DND-41 (cell line): ENCODE data around the gene CBX5.

Experiments
- ATAC-seq: fragments of 200-7000 bp; cut with Tn5 transposase; 3 replicates; pipeline ENCODE4 v1.9.1; 2021; ENCODE audit warnings: low read depth; ENCODE audit not compliant: insufficient read depth
- DNase-seq: peaks from one replicate; pipeline ENCODE4 v3.0.0-alpha.2; 2020
- H2AFZ ChIP-seq: 2 replicates; pipeline ENCODE4 v1.6.0; 2012; ENCODE audit warnings: low read depth, low read length
- H3K27ac ChIP-seq: 2 replicates; pipeline ENCODE4 v1.5.1; 2012; ENCODE audit warnings: low read length, inconsistent platforms
- H3K27me3 ChIP-seq: fragments of 200-600 bp; sonication (generic); 2 replicates; pipeline ENCODE4 v1.6.0; 2012; ENCODE audit warnings: low read length, mild to moderate bottlenecking, inconsistent platforms; ENCODE audit not compliant: insufficient read depth, poor library complexity
- H3K36me3 ChIP-seq: 2 replicates; pipeline ENCODE4 v1.5.1; 2012; ENCODE audit warnings: low read length, inconsistent platforms; ENCODE audit not compliant: insufficient read depth
- H3K4me1 ChIP-seq: 2 replicates; pipeline ENCODE4 v1.5.1; 2012; ENCODE audit warnings: mild to moderate bottlenecking, low read length; ENCODE audit not compliant: insufficient read depth
- H3K4me2 ChIP-seq: 2 replicates; pipeline ENCODE4 v1.6.0; 2012; ENCODE audit warnings: mild to moderate bottlenecking, moderate library complexity, low read length, inconsistent platforms; ENCODE audit not compliant: insufficient read depth
- H3K4me3 ChIP-seq, 2 experiments: fragments of 200-600 bp in 1 of 2; shearing (Covaris generic) in 1 of 2; 2 replicates each; pipeline ENCODE4 v1.5.1; 2012 to 2016; ENCODE audit warnings: inconsistent platforms in 2 of 2, low read length in 2 of 2, mild to moderate bottlenecking in 2 of 2, low read depth in 1 of 2, moderate library complexity in 1 of 2
- H3K79me2 ChIP-seq: 2 replicates; pipeline ENCODE4 v1.6.0; 2012; ENCODE audit warnings: low read length, inconsistent platforms; ENCODE audit not compliant: insufficient read depth
- H3K9ac ChIP-seq: 2 replicates; pipeline ENCODE4 v1.6.0; 2012; ENCODE audit warnings: low read depth, mild to moderate bottlenecking, inconsistent platforms, low read length, moderate library complexity
- H3K9me3 ChIP-seq: 2 replicates; pipeline ENCODE4 v1.5.1; 2012; ENCODE audit warnings: low read length, moderate library complexity, mild to moderate bottlenecking, inconsistent platforms; ENCODE audit not compliant: insufficient read depth, severe bottlenecking
- H4K20me1 ChIP-seq: 2 replicates; pipeline ENCODE4 v1.6.0; 2012; ENCODE audit warnings: low read length; ENCODE audit not compliant: insufficient read depth
- CTCF ChIP-seq: IDR thresholded peaks from 2 replicates; pipeline ENCODE4 v1.5.1; 2012; ENCODE audit warnings: borderline replicate concordance, low read length, moderate library complexity, mild to moderate bottlenecking; ENCODE audit not compliant: poor library complexity, severe bottlenecking; ENCODE audit errors: extremely low read depth
- EZH2 ChIP-seq: IDR thresholded peaks from 3 replicates; pipeline ENCODE4 v1.6.1; 2012; ENCODE audit warnings: borderline replicate concordance, low read depth, mild to moderate bottlenecking, moderate library complexity, low read length, inconsistent platforms; ENCODE audit not compliant: severe bottlenecking

CBX5 gene

DNA sequence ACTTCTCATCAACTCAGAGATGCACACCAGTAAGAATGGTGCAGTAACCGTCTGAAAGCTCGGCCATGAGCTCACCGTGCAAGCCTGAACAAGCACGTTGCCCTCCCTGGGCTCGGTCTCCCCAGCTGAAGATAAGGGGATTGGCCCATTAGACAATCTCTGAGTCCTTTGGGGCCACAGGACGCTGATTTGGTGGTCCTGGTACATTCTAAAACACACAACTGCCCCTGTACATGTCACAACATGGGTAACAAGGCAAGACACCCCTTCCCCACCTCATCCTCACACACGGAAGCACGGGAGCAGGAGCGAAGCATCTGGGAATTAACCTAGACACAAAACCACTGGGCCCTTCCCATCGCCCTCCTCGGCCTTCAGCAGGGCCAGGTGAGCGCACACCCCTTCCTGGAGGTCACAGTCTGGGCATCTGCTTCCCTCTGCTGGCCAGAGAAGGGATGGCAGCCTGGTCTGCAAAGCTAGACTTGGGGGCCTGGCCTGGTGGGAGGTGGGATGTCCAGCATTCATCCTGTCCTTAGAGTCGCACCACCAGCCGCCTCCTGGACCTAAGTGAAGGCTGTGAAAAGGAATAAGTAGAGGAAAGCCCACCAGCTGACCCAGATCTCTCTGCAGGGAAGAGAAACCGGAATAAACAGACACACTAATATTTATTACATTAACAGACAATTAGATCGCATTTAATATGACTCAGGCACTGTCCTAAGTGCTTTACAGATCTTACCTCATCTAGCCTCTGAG, 72.2 kb downstream of the CBX5 start:
- Histone ChIP-seq H3K9ac (no peak overlapping the region), H3K4me1 (no peaks in the 10 kb centered on the region), H3K27me3 (peaks cover 17% of the 10 kb centered on the region), H3K27ac (no peak overlapping the region), H3K9me3 (no peaks in the 10 kb centered on the region), H3K4me2 (no peak overlapping the region), H2AFZ (no peak overlapping the region), H3K79me2 (no peaks in the 10 kb centered on the region), H3K4me3 (no peak overlapping the region), H4K20me1 (no peaks in the 10 kb centered on the region), H3K36me3 (no peaks in the 10 kb centered on the region)
- ATAC-seq = peak; percentile 95
- DNase-seq = peak; percentile 78
- peak; percentile 96 for TF ChIP-seq CTCF
- TF ChIP-seq EZH2 = no peak

DNA sequence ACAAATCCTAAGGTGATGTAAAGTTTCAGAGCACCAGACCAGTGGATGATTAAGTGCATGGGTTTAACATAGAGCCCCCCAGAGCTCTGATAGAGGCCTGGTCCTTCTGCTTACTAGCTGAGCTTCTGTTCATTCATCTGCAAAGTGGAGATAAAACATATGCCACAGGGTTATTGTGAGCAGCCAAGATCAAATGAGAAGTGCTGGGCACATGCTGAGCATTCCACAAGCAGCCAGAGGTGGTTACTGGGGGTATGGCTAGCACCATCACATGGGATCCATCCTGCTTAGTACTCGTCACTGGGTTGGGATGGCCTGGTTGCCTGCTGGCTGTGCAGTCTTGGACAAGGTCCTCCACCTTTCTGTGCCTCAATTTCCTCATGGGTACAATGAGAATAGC, 73.1 kb downstream of the CBX5 start:
- H3K4me3 ChIP-seq = no peak overlapping the region
- H3K4me2 ChIP-seq = no peak overlapping the region
- H4K20me1 ChIP-seq = no peaks in the 10 kb centered on the region
- no peaks in the 10 kb centered on the region for H3K36me3 ChIP-seq
- no peak overlapping the region for H3K9ac ChIP-seq
- DNase-seq (no peak), ATAC-seq (no peak)
- H3K27me3 ChIP-seq = peaks cover 17% of the 10 kb centered on the region
- H3K27ac ChIP-seq = no peak overlapping the region
- no peaks in the 10 kb centered on the region for H3K4me1 ChIP-seq
- H3K79me2 ChIP-seq = no peaks in the 10 kb centered on the region
- TF ChIP-seq CTCF = no peak
- TF ChIP-seq EZH2 = no peak
- no peaks in the 10 kb centered on the region for H3K9me3 ChIP-seq
- H2AFZ ChIP-seq = no peak overlapping the region

GRCh38 chr12:54204316-54204715, 75.6 kb downstream of the CBX5 start:
- no peaks in the 10 kb centered on the region for H4K20me1 ChIP-seq
- H3K27ac ChIP-seq = no peak overlapping the region
- H2AFZ ChIP-seq = no peak overlapping the region
- H3K9me3 ChIP-seq = no peaks in the 10 kb centered on the region
- no peak for TF ChIP-seq EZH2
- TF ChIP-seq CTCF = no peak
- H3K4me3 ChIP-seq = no peak overlapping the region
- no peaks in the 10 kb centered on the region for H3K36me3 ChIP-seq
- H3K4me2 ChIP-seq = no peak overlapping the region
- no peaks in the 10 kb centered on the region for H3K4me1 ChIP-seq
- peaks cover 17% of the 10 kb centered on the region for H3K27me3 ChIP-seq
- no peaks in the 10 kb centered on the region for H3K79me2 ChIP-seq
- no peak overlapping the region for H3K9ac ChIP-seq
- DNase-seq (no peak), ATAC-seq (no peak)
